GM04504 (cell line): Measurements from ENCODE around the gene GSDME.

ENCODE experiments used
- DNase-seq: peaks from one replicate; pipeline ENCODE4 v3.0.0-alpha.2; 2012; ENCODE audit warnings: low read depth

GSDME gene

GRCh38 chr7:24653316-24654085 lies 103.8 kb downstream of the GSDME start:
- DNase-seq = no peak

- no peak for DNase-seq
Measured at GRCh38 chr7:24652251-24652939, 104.9 kb downstream of the GSDME start.
